Neutrophil (primary cell): ENCODE measurements around the gene BRIP1.

Source experiments
- H3K27ac ChIP-seq: fragments of 200-600 bp; sonication (generic); 2 replicates; pipeline ENCODE4 v1.5.1; 2016; ENCODE audit warnings: mild to moderate bottlenecking, moderate library complexity
- H3K27me3 ChIP-seq: fragments of 200-600 bp; sonication (generic); 2 replicates; pipeline ENCODE4 v1.6.0; 2016; ENCODE audit warnings: mild to moderate bottlenecking
- H3K36me3 ChIP-seq: fragments of 200-600 bp; sonication (generic); 2 replicates; pipeline ENCODE4 v1.5.1; 2017
- H3K4me1 ChIP-seq, 2 experiments: fragments of 200-600 bp in 1 of 2; sonication (generic) in 1 of 2; 1 replicate in 1 of 2; 2 replicates in 1 of 2; pipeline versions ENCODE4 v1.5.1 to v1.6.1; 2013 to 2016; ENCODE audit warnings: low read depth in 1 of 2, low read length in 1 of 2, mild to moderate bottlenecking in 1 of 2, moderate library complexity in 1 of 2; ENCODE audit not compliant: control insufficient read depth in 1 of 2, insufficient read depth in 1 of 2
- H3K4me3 ChIP-seq, 2 experiments: fragments of 200-600 bp in 1 of 2; sonication (generic) in 1 of 2; 1 replicate in 1 of 2; 2 replicates in 1 of 2; pipeline ENCODE4 v1.5.1; 2013 to 2016; ENCODE audit warnings: low read depth in 1 of 2, low read length in 1 of 2, mild to moderate bottlenecking in 1 of 2, moderate library complexity in 1 of 2
- H3K9me3 ChIP-seq: fragments of 200-600 bp; sonication (generic); 2 replicates; pipeline ENCODE4 v1.5.1; 2016
- TF ChIP-seq, protein P1 (sequence below): fragments of 200-600 bp; sonication (generic); IDR thresholded peaks from 2 replicates; pipeline ENCODE4 v1.5.1; 2016; ENCODE audit warnings: antibody characterized with exemption

The BRIP1 gene

DNA sequence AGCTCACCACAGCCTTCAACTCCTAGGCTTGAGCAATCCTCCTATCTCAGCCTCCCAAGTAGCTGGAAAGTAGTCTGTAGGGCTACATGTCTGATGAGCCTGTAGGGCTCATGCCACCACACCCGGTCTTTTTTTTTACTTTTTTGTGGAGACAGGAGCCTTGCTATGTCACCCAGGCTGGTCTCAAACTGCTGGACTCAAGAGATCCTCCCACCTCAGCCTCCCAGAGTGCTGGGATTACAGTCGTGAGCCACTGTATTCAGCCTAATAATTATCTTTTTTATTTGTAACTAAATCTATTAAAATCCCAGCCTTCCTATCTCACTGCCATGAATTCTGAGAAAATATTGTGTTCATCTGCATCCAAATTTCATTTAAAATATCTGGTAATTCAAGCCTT is 15.1 kb downstream of the BRIP1 start:
- TF ChIP-seq, protein P1, sequence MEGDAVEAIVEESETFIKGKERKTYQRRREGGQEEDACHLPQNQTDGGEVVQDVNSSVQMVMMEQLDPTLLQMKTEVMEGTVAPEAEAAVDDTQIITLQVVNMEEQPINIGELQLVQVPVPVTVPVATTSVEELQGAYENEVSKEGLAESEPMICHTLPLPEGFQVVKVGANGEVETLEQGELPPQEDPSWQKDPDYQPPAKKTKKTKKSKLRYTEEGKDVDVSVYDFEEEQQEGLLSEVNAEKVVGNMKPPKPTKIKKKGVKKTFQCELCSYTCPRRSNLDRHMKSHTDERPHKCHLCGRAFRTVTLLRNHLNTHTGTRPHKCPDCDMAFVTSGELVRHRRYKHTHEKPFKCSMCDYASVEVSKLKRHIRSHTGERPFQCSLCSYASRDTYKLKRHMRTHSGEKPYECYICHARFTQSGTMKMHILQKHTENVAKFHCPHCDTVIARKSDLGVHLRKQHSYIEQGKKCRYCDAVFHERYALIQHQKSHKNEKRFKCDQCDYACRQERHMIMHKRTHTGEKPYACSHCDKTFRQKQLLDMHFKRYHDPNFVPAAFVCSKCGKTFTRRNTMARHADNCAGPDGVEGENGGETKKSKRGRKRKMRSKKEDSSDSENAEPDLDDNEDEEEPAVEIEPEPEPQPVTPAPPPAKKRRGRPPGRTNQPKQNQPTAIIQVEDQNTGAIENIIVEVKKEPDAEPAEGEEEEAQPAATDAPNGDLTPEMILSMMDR, result no peak

GRCh38 chr17:61847659-61848058 is 15.7 kb downstream of the BRIP1 start:
- Histone ChIP-seq H3K4me1 (no peaks in the 10 kb centered on the region), H3K4me3 (no peak overlapping the region), H3K27ac (no peak overlapping the region), H3K9me3 (no peaks in the 10 kb centered on the region), H3K27me3 (no peaks in the 10 kb centered on the region), H3K36me3 (peaks cover 22% of the 10 kb centered on the region)
- TF ChIP-seq, protein P1, result no peak

More for the DNA sequence above, 15.1 kb downstream of the BRIP1 start:
- no peaks in the 10 kb centered on the region for H3K9me3 ChIP-seq
- H3K27me3 ChIP-seq, result no peaks in the 10 kb centered on the region
- H3K36me3 ChIP-seq, result peaks cover 16% of the 10 kb centered on the region
- no peaks in the 10 kb centered on the region for H3K4me1 ChIP-seq
- no peak overlapping the region for H3K4me3 ChIP-seq
- no peak overlapping the region for H3K27ac ChIP-seq

DNA sequence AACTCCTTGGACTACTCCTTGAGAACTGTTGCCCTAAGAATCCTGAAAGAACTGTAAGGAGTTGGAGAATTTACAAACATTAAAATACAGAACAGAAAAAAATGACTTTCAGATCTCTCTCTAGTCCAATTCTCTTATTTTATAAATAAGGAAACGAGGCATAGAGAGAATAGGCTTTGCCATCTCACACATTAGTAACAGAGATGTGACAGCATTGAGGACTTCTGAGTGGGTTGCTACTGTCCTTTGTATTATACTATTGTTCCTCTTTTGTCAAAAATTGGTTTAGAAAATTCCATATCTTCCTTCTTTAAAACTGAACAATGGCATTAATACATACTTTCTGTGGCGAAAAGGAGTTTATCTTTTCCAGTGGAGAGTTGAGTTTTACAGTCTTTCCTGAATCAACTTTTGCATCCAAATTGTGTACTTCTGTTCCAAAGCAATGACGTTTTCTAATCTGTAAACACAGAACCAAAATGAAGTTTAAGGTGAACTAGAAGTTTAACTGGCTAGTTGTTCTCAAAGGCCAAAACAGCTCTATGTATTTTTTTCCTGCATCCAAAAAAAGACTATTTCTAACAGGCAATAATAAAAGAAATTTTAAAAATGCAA is 16.5 kb downstream of the BRIP1 start:
- TF ChIP-seq, protein P1, result no peak
- no peak overlapping the region for H3K4me3 ChIP-seq
- H3K36me3 ChIP-seq, result peaks cover 26% of the 10 kb centered on the region
- no peaks in the 10 kb centered on the region for H3K4me1 ChIP-seq
- no peaks in the 10 kb centered on the region for H3K9me3 ChIP-seq
- no peaks in the 10 kb centered on the region for H3K27me3 ChIP-seq
- no peak overlapping the region for H3K27ac ChIP-seq

DNA sequence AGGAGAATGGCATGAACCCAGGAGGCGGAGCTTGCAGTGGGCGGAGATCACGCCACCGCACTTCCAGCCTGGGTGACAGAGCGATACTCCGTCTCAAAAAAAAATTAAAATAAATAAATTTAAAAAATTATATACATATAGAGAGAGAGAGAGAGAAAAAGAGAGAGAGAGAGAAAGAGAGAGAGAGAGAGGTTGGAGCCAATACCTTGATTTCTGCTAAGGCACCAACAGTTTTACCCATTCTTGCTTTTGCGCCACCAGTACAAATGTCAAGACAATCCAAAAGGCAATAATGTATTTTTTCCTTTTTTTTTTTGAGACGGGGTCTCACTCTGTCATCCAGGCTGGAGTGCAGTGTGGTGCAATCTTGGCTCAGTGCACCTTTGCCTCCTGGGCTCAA is 17.2 kb downstream of the BRIP1 start:
- no peaks in the 10 kb centered on the region for H3K27me3 ChIP-seq
- TF ChIP-seq, protein P1, result no peak
- H3K27ac ChIP-seq, result no peak overlapping the region
- no peaks in the 10 kb centered on the region for H3K4me1 ChIP-seq
- H3K36me3 ChIP-seq, result peaks cover 20% of the 10 kb centered on the region
- no peak overlapping the region for H3K4me3 ChIP-seq
- H3K9me3 ChIP-seq, result no peaks in the 10 kb centered on the region

DNA sequence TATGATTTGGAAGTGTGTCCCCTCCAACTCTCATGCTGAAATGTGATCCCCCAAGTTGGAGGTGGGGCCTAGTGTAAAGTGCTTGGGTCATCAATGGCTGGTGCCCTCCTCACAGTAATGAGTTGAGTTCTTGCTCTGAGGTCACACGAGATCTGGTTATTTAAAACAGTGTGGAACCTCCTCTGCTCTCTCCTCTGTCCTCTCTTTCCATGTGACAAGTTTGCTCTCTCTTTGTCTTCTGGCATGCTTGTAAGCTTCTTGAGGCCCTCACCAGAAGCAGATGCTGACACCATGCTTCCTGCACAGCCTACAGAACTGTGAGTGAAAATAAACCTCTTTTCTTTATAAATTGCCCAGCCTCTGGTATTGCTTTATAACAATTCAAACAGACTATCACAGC is 19.9 kb downstream of the BRIP1 start:
- H3K27me3 ChIP-seq, result no peaks in the 10 kb centered on the region
- H3K36me3 ChIP-seq, result peaks cover 16% of the 10 kb centered on the region
- no peaks in the 10 kb centered on the region for H3K4me1 ChIP-seq
- H3K27ac ChIP-seq, result no peak overlapping the region
- no peaks in the 10 kb centered on the region for H3K9me3 ChIP-seq
- H3K4me3 ChIP-seq, result no peak overlapping the region
- TF ChIP-seq, protein P1, result no peak
